Neutrophil (primary cell): ENCODE data around the gene PFN2.
A peak's percentile ranks its signal among the peaks of the same experiment; 100 is the strongest.

ENCODE experiments used
- H3K27ac ChIP-seq: fragments of 200-600 bp; sonication (generic); 2 replicates; pipeline ENCODE4 v1.5.1; 2016; ENCODE audit warnings: mild to moderate bottlenecking, moderate library complexity
- H3K27me3 ChIP-seq: fragments of 200-600 bp; sonication (generic); 2 replicates; pipeline ENCODE4 v1.6.0; 2016; ENCODE audit warnings: mild to moderate bottlenecking
- H3K36me3 ChIP-seq: fragments of 200-600 bp; sonication (generic); 2 replicates; pipeline ENCODE4 v1.5.1; 2017
- H3K4me1 ChIP-seq, 2 experiments: fragments of 200-600 bp in 1 of 2; sonication (generic) in 1 of 2; 1 replicate in 1 of 2; 2 replicates in 1 of 2; pipeline versions ENCODE4 v1.5.1 to v1.6.1; 2013 to 2016; ENCODE audit warnings: low read depth in 1 of 2, low read length in 1 of 2, mild to moderate bottlenecking in 1 of 2, moderate library complexity in 1 of 2; ENCODE audit not compliant: control insufficient read depth in 1 of 2, insufficient read depth in 1 of 2
- H3K4me3 ChIP-seq, 2 experiments: fragments of 200-600 bp in 1 of 2; sonication (generic) in 1 of 2; 1 replicate in 1 of 2; 2 replicates in 1 of 2; pipeline ENCODE4 v1.5.1; 2013 to 2016; ENCODE audit warnings: low read depth in 1 of 2, low read length in 1 of 2, mild to moderate bottlenecking in 1 of 2, moderate library complexity in 1 of 2
- H3K9me3 ChIP-seq: fragments of 200-600 bp; sonication (generic); 2 replicates; pipeline ENCODE4 v1.5.1; 2016
- TF ChIP-seq, protein P1 (sequence below): fragments of 200-600 bp; sonication (generic); IDR thresholded peaks from 2 replicates; pipeline ENCODE4 v1.5.1; 2016; ENCODE audit warnings: antibody characterized with exemption

Gene PFN2, protein sequence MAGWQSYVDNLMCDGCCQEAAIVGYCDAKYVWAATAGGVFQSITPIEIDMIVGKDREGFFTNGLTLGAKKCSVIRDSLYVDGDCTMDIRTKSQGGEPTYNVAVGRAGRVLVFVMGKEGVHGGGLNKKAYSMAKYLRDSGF

DNA sequence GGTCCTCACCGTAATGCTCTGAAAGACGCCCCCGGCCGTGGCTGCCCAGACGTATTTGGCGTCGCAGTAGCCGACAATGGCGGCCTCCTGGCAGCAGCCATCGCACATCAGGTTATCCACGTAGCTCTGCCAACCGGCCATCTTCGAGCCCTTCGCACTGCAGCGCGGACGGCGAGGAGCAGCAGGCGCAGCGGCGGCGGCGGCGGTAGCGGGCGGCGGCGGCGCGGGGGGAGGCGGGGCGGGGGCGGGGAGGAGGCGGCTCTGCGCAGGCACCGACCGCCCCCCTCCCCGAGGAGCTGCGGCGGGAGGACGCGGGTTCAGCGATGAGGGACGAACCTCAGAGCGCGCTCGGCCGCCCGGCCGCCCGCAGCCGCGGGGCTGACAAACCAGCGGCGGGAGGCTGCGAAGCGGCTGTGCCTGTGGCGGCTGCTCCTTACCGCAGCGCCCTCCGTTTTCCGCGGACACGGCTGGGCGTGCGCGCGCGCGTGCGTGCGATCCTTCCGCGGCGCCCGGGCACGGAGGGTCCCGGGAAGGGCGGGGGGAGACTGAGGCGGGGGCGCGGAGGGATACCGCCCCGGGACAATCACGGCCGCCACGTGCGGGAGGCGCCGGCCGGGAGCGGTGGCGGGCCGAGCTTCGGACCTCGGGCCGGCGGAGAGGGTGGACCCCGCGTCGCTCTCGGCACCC is at the start of gene PFN2:
PFN2 (minus strand) TSS at position 180 of the 687 bp plus-strand sequence; CDS start at position 141, 39 bp downstream.
- no peaks in the 10 kb centered on the region for H3K9me3 ChIP-seq
- peaks cover 2% of the 10 kb centered on the region for H3K36me3 ChIP-seq
- H3K27ac ChIP-seq = no peak within 1 kb of the TSS
- peaks cover 92% of the 10 kb centered on the region for H3K27me3 ChIP-seq
- peak within 1 kb of the TSS; percentile 58 to 67 for H3K4me3 ChIP-seq
- H3K4me1 ChIP-seq = peaks cover 17 to 20% of the 10 kb centered on the region in 2 experiments
- TF ChIP-seq, protein P1, sequence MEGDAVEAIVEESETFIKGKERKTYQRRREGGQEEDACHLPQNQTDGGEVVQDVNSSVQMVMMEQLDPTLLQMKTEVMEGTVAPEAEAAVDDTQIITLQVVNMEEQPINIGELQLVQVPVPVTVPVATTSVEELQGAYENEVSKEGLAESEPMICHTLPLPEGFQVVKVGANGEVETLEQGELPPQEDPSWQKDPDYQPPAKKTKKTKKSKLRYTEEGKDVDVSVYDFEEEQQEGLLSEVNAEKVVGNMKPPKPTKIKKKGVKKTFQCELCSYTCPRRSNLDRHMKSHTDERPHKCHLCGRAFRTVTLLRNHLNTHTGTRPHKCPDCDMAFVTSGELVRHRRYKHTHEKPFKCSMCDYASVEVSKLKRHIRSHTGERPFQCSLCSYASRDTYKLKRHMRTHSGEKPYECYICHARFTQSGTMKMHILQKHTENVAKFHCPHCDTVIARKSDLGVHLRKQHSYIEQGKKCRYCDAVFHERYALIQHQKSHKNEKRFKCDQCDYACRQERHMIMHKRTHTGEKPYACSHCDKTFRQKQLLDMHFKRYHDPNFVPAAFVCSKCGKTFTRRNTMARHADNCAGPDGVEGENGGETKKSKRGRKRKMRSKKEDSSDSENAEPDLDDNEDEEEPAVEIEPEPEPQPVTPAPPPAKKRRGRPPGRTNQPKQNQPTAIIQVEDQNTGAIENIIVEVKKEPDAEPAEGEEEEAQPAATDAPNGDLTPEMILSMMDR = no peak

DNA sequence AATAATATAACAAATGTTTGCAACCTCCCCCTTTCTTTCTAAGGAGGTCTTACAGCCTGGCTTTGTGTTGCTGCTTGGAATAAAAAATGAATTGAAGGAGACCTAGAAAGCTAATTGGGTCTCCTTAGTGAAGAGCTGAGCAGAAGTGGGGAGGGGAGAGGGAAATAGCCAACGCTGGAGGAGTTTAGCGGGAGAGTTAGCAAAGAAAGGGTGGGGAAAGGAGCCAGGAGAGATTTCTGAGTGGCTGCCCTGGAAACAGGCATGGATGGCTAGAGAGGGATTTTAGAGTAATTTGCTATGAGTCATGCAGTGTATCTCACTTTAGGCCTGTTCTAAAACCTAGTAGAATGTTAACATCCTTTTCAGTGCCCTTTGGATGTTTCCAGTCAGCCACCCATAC is 45.2 kb upstream of the PFN2 start:
- H3K4me3 ChIP-seq = no peak overlapping the region
- H3K36me3 ChIP-seq = no peaks in the 10 kb centered on the region
- no peaks in the 10 kb centered on the region for H3K27me3 ChIP-seq
- TF ChIP-seq, protein P1 = no peak
- no peaks in the 10 kb centered on the region for H3K9me3 ChIP-seq
- H3K4me1 ChIP-seq = no peaks in the 10 kb centered on the region
- H3K27ac ChIP-seq = no peak overlapping the region

DNA sequence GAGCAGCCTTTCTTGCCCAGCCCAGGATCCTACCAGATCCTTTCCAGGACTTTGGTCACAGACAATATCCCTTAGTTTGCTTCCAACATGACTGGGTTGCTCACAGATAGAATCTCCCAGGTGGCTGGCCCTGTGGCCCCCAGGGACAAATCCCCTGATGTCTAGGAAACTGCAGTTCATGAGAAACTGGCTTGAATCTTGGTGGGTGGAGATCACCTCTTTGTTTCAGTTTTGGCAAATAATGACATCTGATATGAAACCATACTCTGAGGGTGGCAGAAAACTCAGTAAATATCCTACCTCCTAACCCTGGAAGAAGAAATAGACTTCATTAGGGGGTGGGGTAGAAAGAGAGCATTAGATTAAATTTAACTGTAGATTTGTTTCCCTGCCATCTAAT is 44.1 kb upstream of the PFN2 start:
- Histone ChIP-seq H3K27me3 (no peaks in the 10 kb centered on the region), H3K36me3 (no peaks in the 10 kb centered on the region), H3K9me3 (no peaks in the 10 kb centered on the region), H3K27ac (no peak overlapping the region), H3K4me3 (no peak overlapping the region), H3K4me1 (no peaks in the 10 kb centered on the region)
- TF ChIP-seq, protein P1 = no peak

DNA sequence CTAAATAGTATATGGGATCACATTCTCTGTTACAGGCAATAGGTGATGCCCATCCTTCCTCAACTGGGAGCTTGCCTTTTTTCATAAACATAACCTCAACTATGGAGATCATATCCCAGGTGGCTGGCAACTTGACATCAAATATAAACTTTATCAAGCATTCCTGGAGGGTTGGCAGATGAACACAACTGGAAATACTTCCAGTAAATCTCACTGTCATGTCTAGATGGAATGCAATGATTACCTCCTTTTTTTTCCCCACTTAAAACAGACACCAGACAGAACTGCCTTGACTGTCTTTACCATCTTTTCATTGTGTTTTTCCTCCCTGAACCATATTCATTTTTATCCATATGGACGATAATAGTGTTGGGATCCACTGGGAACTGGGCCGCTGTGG is 43.1 kb upstream of the PFN2 start:
- H3K9me3 ChIP-seq = no peaks in the 10 kb centered on the region
- no peak overlapping the region for H3K4me3 ChIP-seq
- TF ChIP-seq, protein P1 = no peak
- no peaks in the 10 kb centered on the region for H3K36me3 ChIP-seq
- H3K27me3 ChIP-seq = no peaks in the 10 kb centered on the region
- no peak overlapping the region for H3K27ac ChIP-seq
- no peaks in the 10 kb centered on the region for H3K4me1 ChIP-seq

DNA sequence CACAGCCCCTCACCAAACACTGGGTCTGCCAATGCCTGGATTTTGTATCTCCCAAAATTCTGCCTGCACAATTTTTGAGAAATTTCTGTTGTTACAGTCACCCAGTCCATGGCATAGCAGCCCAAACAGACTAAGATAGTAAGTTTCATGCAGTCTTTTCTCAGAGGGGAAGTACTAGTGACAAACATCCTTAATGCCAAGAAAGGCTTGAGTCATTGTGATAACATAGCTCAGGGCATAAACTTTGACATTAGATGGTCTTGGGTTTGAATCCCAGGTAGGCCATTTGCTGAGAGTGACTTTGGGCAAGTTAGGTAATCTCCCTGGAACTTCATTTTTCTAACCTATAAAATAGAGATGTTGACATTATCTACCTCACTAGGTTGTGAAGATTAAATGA is 36.1 kb upstream of the PFN2 start:
- Histone ChIP-seq H3K27ac (no peak overlapping the region), H3K9me3 (no peaks in the 10 kb centered on the region), H3K4me1 (no peaks in the 10 kb centered on the region), H3K36me3 (no peaks in the 10 kb centered on the region), H3K27me3 (no peaks in the 10 kb centered on the region), H3K4me3 (no peak overlapping the region)
- TF ChIP-seq, protein P1 = no peak
